Fibroblast of lung (primary cell): Measurements from ENCODE around the gene PPP1R2. TPM values are rescaled to one million over a fixed set of nuclear protein-coding genes. Genes with fewer than 3 reads are reported as not detected.

ENCODE experiments used
- DNase-seq, 2 donors: peaks; one replicate each; pipeline versions ENCODE4 v3.0.0 to v3.0.0-alpha.2; 2010; ENCODE audit warnings: low read depth in 2 of 2
- H2AFZ ChIP-seq: 2 replicates; pipeline ENCODE4 v1.5.1; 2012; ENCODE audit warnings: low read length, control low read depth, inconsistent platforms
- H3K27ac ChIP-seq: 2 replicates; pipeline ENCODE4 v1.5.1; 2011; ENCODE audit warnings: low read length, control low read depth; ENCODE audit not compliant: insufficient read depth
- H3K27me3 ChIP-seq: 2 replicates; pipeline ENCODE4 v1.5.1; 2011; ENCODE audit warnings: mild to moderate bottlenecking, low read length; ENCODE audit not compliant: control insufficient read depth, insufficient read depth
- H3K36me3 ChIP-seq: 2 replicates; pipeline ENCODE4 v1.5.1; 2011; ENCODE audit warnings: low read length; ENCODE audit not compliant: control insufficient read depth, insufficient read depth
- H3K4me1 ChIP-seq: 2 replicates; pipeline ENCODE4 v1.5.1; 2011; ENCODE audit warnings: low read length; ENCODE audit not compliant: control insufficient read depth, insufficient read depth; ENCODE audit errors: extremely low read depth
- H3K4me2 ChIP-seq: 2 replicates; pipeline ENCODE4 v1.5.1; 2011; ENCODE audit warnings: low read length, control low read depth; ENCODE audit not compliant: insufficient read depth; ENCODE audit errors: extremely low read depth
- H3K4me3 ChIP-seq, 4 experiments: fragments of 200-600 bp in 1 of 4; sonication (generic) in 1 of 4; replicated peaks in 1 of 4; 2 replicates each; pipeline ENCODE4 v1.5.1; 2011 to 2016; ENCODE audit warnings: low read length in 4 of 4, low read depth in 3 of 4, mild to moderate bottlenecking in 3 of 4, control low read depth in 2 of 4, inconsistent platforms in 1 of 4, mixed read lengths in 1 of 4; ENCODE audit not compliant: insufficient read depth in 1 of 4; ENCODE audit errors: control extremely low read depth in 1 of 4
- H3K79me2 ChIP-seq: 2 replicates; pipeline ENCODE4 v1.5.1; 2012; ENCODE audit warnings: mild to moderate bottlenecking, low read length, inconsistent platforms; ENCODE audit not compliant: control insufficient read depth, insufficient read depth
- H3K9ac ChIP-seq: 2 replicates; pipeline ENCODE4 v1.5.1; 2011; ENCODE audit warnings: mild to moderate bottlenecking, low read length, control low read depth; ENCODE audit not compliant: insufficient read depth
- H3K9me3 ChIP-seq: 2 replicates; pipeline ENCODE4 v1.5.1; 2012; ENCODE audit warnings: low read depth, low read length; ENCODE audit not compliant: control insufficient read depth, insufficient read depth
- H4K20me1 ChIP-seq: 2 replicates; pipeline ENCODE4 v1.5.1; 2011; ENCODE audit warnings: low read length; ENCODE audit not compliant: control insufficient read depth, insufficient read depth; ENCODE audit errors: extremely low read depth
- EZH2 ChIP-seq: IDR thresholded peaks from 2 replicates; pipeline ENCODE4 v1.5.1; 2012; ENCODE audit warnings: low read length, control low read depth, mild to moderate bottlenecking; ENCODE audit errors: missing control alignments
- polyA plus RNA-seq, 2 donors: library from polyadenylated mRNA; depleted of rRNA in 1 of 2; stranded (reverse) in 1 of 2; unstranded in 1 of 2; fragments of >200 nt; gene quantifications; 2 replicates each; pipeline ENCODE4 v1.2.1, GENCODE V29; 2011 to 2012; ENCODE audit warnings: missing spikeins in 1 of 2
- total RNA-seq: library from RNA; depleted of rRNA; stranded (reverse); fragments of >200 nt; gene quantifications from 2 replicates; pipeline ENCODE4 v1.2.1, GENCODE V29; 2014
- TF ChIP-seq, protein P1 (sequence below), 2 donors: IDR thresholded peaks in 1 of 2; conservative IDR thresholded peaks in 1 of 2; 1 replicate in 1 of 2; 2 replicates in 1 of 2; pipeline ENCODE4 v1.5.1; 2011 to 2012; ENCODE audit warnings: low read length in 2 of 2, control low read depth in 1 of 2, inconsistent platforms in 1 of 2, low read depth in 1 of 2, mild to moderate bottlenecking in 1 of 2

Gene PPP1R2
- total and polyA plus RNA-seq, 2 donors (not counting 1 experiment from before 2014, with no cell fraction given) = 28.9 to 134 TPM

DNA sequence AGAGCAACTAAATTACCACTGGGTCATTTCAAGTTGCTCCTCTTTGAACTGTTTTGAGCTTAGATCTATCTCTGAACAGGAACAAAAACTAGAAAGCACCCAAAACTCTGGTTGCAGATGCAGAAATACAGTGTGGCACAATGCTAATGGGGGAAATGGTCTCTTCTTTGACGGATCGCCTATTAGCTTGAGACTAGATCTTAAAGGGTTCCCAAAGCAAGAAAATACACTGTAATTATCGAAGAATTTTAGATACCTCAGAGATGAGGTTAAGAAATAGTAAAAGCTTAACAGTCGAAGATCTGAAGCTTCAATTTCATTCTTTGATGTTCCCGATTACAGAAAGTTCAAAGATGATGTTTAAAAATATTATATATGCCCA lies 818 bp downstream of the PPP1R2 start:
- Histone ChIP-seq H3K4me3 (peak overlapping the region; percentile 75 to 95 (median 86)), H3K4me2 (peak overlapping the region; percentile 73), H3K9ac (peak overlapping the region; percentile 92), H3K27me3 (no peaks in the 10 kb centered on the region), H3K4me1 (peaks cover 7% of the 10 kb centered on the region), H3K27ac (peak overlapping the region; percentile 85), H3K36me3 (no peaks in the 10 kb centered on the region), H3K79me2 (peaks cover 38% of the 10 kb centered on the region), H3K9me3 (no peaks in the 10 kb centered on the region), H4K20me1 (no peaks in the 10 kb centered on the region), H2AFZ (peak overlapping the region; percentile 91)
- peak in 1 of 2 donors; percentile 24 for DNase-seq
- no peak for TF ChIP-seq EZH2
- TF ChIP-seq, protein P1, sequence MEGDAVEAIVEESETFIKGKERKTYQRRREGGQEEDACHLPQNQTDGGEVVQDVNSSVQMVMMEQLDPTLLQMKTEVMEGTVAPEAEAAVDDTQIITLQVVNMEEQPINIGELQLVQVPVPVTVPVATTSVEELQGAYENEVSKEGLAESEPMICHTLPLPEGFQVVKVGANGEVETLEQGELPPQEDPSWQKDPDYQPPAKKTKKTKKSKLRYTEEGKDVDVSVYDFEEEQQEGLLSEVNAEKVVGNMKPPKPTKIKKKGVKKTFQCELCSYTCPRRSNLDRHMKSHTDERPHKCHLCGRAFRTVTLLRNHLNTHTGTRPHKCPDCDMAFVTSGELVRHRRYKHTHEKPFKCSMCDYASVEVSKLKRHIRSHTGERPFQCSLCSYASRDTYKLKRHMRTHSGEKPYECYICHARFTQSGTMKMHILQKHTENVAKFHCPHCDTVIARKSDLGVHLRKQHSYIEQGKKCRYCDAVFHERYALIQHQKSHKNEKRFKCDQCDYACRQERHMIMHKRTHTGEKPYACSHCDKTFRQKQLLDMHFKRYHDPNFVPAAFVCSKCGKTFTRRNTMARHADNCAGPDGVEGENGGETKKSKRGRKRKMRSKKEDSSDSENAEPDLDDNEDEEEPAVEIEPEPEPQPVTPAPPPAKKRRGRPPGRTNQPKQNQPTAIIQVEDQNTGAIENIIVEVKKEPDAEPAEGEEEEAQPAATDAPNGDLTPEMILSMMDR (conservative IDR thresholded peaks at IDR 0.05 in 1 of 2, IDR thresholded peaks at IDR 0.05 in 1 of 2; ENCODE audit: low read depth in 1 of 2, low read length in 2 of 2) = no peak

DNA sequence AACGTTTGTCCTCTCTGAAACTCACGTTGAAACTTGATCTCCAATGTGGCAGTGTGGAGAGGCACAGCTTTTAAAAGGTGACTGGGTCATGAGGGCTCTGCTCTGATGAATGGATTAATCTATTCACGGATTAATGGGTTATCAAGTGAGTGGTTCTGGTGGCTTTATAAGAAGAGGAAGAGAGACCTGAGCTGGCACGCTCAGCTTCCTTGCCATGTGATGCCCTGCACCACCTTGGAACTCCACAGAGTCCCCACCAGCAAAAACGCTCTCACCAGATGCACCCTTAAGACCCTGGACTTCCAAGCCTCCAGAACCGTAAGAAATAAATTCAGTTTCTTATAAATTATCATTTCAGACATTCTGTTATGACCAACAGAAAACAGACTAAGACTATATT lies 2.6 kb downstream of the PPP1R2 start:
- no peaks in the 10 kb centered on the region for H3K9me3 ChIP-seq
- peaks cover 7% of the 10 kb centered on the region for H3K4me1 ChIP-seq
- H4K20me1 ChIP-seq = no peaks in the 10 kb centered on the region
- TF ChIP-seq, protein P1 (conservative IDR thresholded peaks at IDR 0.05 in 1 of 2, IDR thresholded peaks at IDR 0.05 in 1 of 2; ENCODE audit: low read depth in 1 of 2, low read length in 2 of 2) = no peak
- no peak for TF ChIP-seq EZH2
- no peak overlapping the region for H3K4me3 ChIP-seq
- no peak overlapping the region for H3K9ac ChIP-seq
- H3K36me3 ChIP-seq = no peaks in the 10 kb centered on the region
- H3K27me3 ChIP-seq = no peaks in the 10 kb centered on the region
- no peak overlapping the region for H2AFZ ChIP-seq
- no peak overlapping the region for H3K4me2 ChIP-seq
- H3K27ac ChIP-seq = no peak overlapping the region
- H3K79me2 ChIP-seq = peaks cover 38% of the 10 kb centered on the region
- no peak for DNase-seq

DNA sequence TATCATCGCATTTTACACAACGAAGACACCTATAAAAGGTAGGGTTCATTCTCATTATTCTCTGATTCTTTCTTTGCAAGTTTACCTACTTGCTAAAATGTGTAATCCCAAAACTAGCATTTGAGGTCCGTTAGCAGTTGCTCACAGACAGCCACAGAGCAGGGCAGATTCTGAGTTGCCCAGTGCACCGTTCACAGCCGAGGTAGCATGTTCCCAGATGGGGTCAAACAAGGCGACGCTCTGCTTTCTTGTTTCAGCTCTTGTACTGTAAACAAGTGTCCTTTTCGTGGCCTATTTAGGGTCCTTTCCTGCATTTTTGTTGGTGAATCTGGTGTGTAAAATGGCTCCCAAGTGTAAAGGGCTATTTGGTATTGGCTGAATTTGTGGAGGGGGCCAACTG lies 3.1 kb downstream of the PPP1R2 start:
- no peaks in the 10 kb centered on the region for H4K20me1 ChIP-seq
- no peaks in the 10 kb centered on the region for H3K27me3 ChIP-seq
- no peak for DNase-seq
- H3K4me2 ChIP-seq = peak overlapping the region; percentile 37
- no peak overlapping the region for H2AFZ ChIP-seq
- H3K4me3 ChIP-seq = no peak overlapping the region
- H3K79me2 ChIP-seq = peaks cover 41% of the 10 kb centered on the region
- H3K27ac ChIP-seq = no peak overlapping the region
- H3K36me3 ChIP-seq = no peaks in the 10 kb centered on the region
- H3K4me1 ChIP-seq = peaks cover 7% of the 10 kb centered on the region
- no peak for TF ChIP-seq EZH2
- TF ChIP-seq, protein P1 (conservative IDR thresholded peaks at IDR 0.05 in 1 of 2, IDR thresholded peaks at IDR 0.05 in 1 of 2; ENCODE audit: low read depth in 1 of 2, low read length in 2 of 2) = no peak
- no peak overlapping the region for H3K9ac ChIP-seq
- no peaks in the 10 kb centered on the region for H3K9me3 ChIP-seq
